Panc1 (cell line): Measurements from ENCODE around the gene SLC35E3.

ENCODE experiments used
- CTCF ChIP-seq: fragments of 450-650 bp; IDR thresholded peaks from 2 replicates; pipeline ENCODE4 v1.5.1; 2017; ENCODE audit warnings: mild to moderate bottlenecking
- POLR2AphosphoS5 ChIP-seq: IDR thresholded peaks from 2 replicates; pipeline ENCODE4 v1.6.1; 2012; ENCODE audit warnings: mild to moderate bottlenecking, low read depth, low read length, moderate library complexity
- REST ChIP-seq, 2 experiments: IDR thresholded peaks; 2 replicates each; pipeline ENCODE4 v1.6.1; 2011 to 2012; ENCODE audit warnings: low read depth in 2 of 2, control low read depth in 1 of 2, low read length in 1 of 2, mild to moderate bottlenecking in 1 of 2, moderate library complexity in 1 of 2; ENCODE audit not compliant: insufficient read depth in 1 of 2
- SIN3A ChIP-seq: IDR thresholded peaks from 2 replicates; pipeline ENCODE4 v1.6.1; 2012; ENCODE audit warnings: low read depth, mild to moderate bottlenecking, low read length, moderate library complexity, borderline replicate concordance; ENCODE audit not compliant: insufficient read depth

- TF ChIP-seq CTCF, result no peak
- TF ChIP-seq POLR2AphosphoS5, result no peak
- TF ChIP-seq REST (IDR thresholded peaks at IDR 0.05; ENCODE audit: insufficient read depth in 1 of 2, low read depth in 2 of 2, low read length in 1 of 2), result no peak
- TF ChIP-seq SIN3A, result no peak
Observed at GRCh38 chr12:68792952-68793351, 47.0 kb downstream of the SLC35E3 start.
